MG63 (cell line): Measurements from ENCODE around the gene SYNGAP1. TPM values are rescaled to one million over a fixed set of nuclear protein-coding genes. Genes with fewer than 3 reads are reported as not detected.
"Not testable (repeated sequence)": the region's sequence is repeated elsewhere in the genome, so short reads cannot be mapped to it uniquely, and the experiment has no call there.

Experiments used
- DNase-seq: peaks from one replicate; pipeline ENCODE4 v3.0.0-alpha.2; 2020
- H3K27me3 ChIP-seq: fragments of 250-450 bp; sonication (Bioruptor Pico); 2 replicates; pipeline ENCODE4 v1.5.1; 2020; ENCODE audit warnings: mild to moderate bottlenecking, moderate library complexity
- H3K36me3 ChIP-seq: fragments of 250-450 bp; sonication (Bioruptor Pico); 2 replicates; pipeline ENCODE4 v1.5.1; 2020; ENCODE audit warnings: mild to moderate bottlenecking, moderate library complexity
- H3K4me3 ChIP-seq: fragments of 250-450 bp; sonication (Bioruptor Pico); 2 replicates; pipeline ENCODE4 v1.5.1; 2020; ENCODE audit warnings: mild to moderate bottlenecking, moderate library complexity
- H3K9me3 ChIP-seq: fragments of 250-450 bp; sonication (Bioruptor Pico); 2 replicates; pipeline ENCODE4 v1.5.1; 2020; ENCODE audit warnings: mild to moderate bottlenecking, moderate library complexity
- total RNA-seq: library from RNA; depleted of rRNA; stranded (reverse); fragments of >200 nt; shearing (Covaris generic); gene quantifications from 2 replicates; pipeline ENCODE4 v1.2.3, GENCODE V29; 2014; ENCODE audit warnings: low replicate concordance; rRNA removed

SYNGAP1 gene
- total RNA-seq, result 0.92 and 0.96 TPM in 2 replicates

DNA sequence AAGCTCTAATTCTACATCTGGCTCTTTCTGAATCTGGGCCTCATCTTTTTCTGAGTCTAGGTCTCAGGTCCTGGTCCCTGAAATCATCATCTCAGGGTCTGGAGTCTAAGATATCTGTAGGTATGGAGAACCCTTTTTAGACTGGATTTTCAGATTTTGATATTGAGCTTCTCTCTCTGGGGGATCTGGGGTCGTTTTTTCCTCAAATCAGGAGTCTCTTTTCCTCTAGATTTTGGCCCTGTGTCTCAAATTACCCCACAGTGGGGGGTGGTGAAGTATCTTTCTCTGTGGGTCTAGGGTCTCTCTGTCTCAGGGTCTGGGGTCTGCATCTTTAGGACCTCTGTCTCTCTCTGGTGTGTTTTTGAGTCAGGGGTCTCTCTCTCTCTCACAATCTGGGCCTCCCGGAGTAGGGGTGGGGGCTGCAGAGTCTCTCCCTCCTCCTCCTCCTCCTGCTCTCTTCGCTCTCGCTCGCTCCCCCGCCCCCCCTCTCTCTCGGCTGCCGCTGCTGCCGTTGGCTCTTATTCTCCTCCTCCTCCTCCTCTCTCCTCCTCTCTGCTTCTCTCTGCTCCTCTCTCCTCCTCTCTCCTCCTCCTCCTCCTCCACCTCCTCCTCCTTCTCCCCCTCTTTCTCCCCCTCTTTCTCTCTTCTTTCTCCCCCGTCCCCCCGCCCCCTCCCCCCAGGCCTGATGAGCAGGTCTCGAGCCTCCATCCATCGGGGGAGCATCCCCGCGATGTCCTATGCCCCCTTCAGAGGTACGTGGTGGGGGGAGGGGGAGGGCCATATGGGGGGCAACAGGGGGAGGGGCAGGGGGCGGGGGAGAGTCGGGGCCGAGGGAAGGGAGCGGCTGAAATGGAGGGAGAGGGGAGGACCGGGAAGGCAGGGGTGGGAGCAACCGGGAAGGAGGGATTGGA, at the start of gene SYNGAP1:
TSS of gene SYNGAP1 (plus strand) at position 486 of the 911 bp plus-strand sequence. CDS start at position 686, 200 bp downstream.
- H3K9me3 ChIP-seq, result no peaks in the 10 kb centered on the region
- no peaks in the 10 kb centered on the region for H3K27me3 ChIP-seq
- H3K36me3 ChIP-seq, result peaks cover 10% of the 10 kb centered on the region
- DNase-seq, result peak; percentile 71
- H3K4me3 ChIP-seq, result peak within 1 kb of the TSS; percentile 20

DNA sequence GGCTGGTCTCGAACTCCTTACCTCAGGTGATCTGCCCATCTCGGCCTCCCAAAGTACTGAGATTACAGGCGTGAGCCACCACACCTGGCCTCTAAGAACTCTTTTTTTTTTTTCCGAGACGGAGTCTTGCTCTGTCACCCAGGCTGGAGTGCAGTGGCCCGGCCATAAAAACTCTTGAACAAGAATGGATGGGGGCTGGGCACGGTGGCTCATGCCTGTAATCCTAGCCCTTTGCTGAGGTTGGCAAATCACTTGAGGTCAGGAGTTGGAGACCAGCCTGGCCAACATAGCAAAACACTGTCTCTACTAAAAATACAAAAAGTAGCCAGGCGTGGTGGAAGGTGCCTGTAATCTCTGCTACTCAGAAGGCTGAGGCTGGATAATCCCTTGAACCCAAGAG, 48.0 kb upstream of the SYNGAP1 start:
- H3K36me3 ChIP-seq, H3K27me3 ChIP-seq, H3K9me3 ChIP-seq, DNase-seq, H3K4me3 ChIP-seq: not testable (repeated sequence)

DNA sequence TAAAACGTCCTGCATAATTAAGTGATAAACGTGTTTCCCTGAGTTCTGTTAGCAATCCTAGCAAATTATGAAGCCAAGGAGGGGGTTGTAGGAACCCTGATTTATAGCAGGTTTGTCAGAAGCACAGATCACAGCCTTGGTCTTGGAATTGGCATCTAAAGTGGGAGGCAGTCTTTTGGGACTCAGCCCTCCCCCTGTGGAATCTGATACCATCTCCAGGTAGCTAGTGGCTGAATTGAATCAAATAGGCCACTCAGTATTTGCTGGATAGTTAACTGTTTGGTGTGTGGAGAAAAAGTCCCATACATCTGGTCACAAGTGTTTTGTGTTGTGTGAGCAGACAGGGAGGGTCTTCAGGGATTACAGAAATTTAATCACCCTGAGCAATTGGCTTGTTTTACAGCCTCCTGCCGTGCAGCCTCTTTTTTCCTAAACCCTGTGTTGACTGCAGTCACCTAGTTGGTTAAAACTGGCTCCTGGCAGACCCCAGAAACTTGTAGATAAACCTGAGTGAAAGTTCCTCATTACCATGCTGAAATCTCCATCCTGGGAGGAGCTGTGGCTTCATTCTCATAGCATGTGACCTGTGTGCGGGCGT, 47.2 kb upstream of the SYNGAP1 start:
- H3K27me3 ChIP-seq, result no peaks in the 10 kb centered on the region
- no peaks in the 10 kb centered on the region for H3K36me3 ChIP-seq
- no peak for DNase-seq
- H3K9me3 ChIP-seq, result no peaks in the 10 kb centered on the region
- no peak overlapping the region for H3K4me3 ChIP-seq

DNA sequence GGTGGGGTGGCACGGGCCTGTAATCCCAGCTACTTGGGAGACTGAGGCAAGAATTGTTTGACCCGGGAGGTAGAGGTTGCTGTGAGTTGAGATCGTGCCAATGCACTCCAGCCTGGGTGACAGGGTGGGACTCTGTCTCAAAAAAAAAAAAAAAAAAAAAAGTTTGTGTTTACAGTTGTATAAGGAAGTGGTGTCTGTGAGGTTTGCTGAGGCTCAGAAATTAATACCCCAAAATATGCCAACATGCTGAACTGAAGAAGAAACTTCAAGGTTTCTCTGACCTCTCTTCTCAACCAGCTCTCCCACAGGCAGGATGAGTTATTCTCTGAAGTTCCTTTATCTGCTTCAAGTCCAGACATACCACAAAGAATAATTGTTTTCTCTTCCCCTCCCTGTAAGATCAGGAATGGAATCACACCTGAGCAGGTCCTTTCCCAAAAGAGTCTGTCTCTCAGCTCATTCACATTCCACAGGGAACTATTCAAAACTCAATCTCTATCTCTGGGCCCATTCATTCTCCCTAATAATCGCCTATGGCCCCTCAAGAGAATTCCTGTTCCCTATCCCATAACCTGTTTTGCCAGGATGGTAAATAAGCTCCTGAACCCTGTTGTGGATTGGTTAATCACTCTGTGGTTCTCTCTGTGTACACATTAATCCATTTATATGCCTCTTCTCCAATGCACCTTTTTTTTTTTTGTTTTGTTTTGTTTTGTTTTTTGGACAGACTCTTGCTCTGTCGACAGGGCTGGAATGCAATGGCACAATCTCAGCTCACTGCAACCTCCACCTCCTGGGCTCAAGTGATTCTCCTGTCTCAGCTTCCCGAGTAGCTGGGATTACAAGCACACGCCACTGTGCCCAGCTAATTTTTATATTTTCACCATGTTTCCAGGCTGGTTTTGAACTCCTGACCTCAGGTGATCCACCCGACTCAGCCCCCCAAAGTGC, 45.6 kb upstream of the SYNGAP1 start:
- Histone ChIP-seq H3K36me3 (no peaks in the 10 kb centered on the region), H3K27me3 (no peaks in the 10 kb centered on the region), H3K9me3 (no peaks in the 10 kb centered on the region), H3K4me3 (no peak overlapping the region)
- DNase-seq, result no peak

DNA sequence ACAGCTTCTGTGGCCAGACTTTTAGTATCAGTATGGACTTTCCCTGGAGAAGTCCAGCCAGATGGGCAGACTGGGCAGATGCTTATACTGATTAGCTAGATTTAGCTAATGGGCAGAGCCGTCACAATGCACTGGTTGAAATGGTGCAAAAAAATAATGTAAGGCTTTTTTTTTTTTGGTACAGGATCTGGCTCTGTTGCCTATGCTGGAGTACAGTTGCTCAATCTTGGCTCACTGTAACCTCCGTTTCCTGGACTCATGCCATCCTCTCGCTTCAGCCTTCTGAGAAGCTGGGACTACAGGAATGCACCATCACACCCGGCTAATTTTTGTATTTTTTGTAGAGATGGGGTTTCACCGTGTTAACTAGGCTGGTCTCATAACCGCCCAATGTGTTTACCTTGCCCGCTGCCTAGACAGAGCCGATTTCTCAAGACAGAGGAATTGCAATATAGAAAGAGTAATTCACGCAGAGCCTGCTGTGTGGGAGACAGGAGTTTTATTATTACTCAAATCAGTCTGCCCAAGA, 44.7 kb upstream of the SYNGAP1 start:
- DNase-seq, result peak; percentile 72
- H3K9me3 ChIP-seq, result no peaks in the 10 kb centered on the region
- no peaks in the 10 kb centered on the region for H3K36me3 ChIP-seq
- no peaks in the 10 kb centered on the region for H3K27me3 ChIP-seq
- no peak overlapping the region for H3K4me3 ChIP-seq

DNA sequence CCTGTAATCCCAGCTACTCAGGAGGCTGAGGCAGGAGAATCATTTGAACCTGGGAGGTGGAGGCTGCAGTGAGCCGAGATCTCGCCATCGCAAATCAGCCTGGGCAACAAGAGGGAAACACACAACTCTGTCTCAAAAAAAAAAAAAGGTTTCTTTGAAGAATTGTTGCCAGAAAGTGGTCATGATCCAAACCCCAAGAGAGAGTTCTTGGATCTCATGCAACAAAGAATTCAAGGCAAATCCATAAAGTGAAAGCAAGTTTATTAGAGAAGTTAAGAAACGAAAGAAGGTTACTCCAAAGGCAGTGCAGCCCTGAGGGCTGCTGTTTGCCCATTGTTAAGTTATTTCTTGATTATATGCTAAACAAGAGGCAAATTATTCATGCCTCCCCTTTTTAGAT, 42.7 kb upstream of the SYNGAP1 start:
- no peak overlapping the region for H3K4me3 ChIP-seq
- H3K36me3 ChIP-seq, result no peaks in the 10 kb centered on the region
- no peaks in the 10 kb centered on the region for H3K9me3 ChIP-seq
- DNase-seq, result no peak
- no peaks in the 10 kb centered on the region for H3K27me3 ChIP-seq

DNA sequence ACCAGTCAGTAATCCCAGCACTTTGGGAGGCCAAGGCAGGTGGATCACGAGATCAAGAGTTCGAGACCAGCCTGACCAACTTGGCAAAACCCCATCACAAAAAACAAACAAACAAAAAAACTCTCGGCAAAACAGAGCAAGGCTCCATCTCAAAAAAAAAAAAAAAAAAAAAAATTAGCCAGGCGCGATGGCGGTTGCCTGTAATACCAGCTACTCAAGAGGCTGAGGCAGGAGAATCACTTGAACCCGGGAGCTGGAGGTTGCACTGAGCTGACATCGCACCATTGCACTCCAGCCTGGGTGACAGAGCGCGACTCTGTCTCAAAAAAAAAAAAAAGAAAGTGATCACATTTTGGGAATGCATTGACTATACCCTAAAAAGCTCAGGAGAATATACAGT, 40.7 kb upstream of the SYNGAP1 start:
- not testable (repeated sequence) for H3K27me3 ChIP-seq, H3K9me3 ChIP-seq, H3K4me3 ChIP-seq, DNase-seq, H3K36me3 ChIP-seq

DNA sequence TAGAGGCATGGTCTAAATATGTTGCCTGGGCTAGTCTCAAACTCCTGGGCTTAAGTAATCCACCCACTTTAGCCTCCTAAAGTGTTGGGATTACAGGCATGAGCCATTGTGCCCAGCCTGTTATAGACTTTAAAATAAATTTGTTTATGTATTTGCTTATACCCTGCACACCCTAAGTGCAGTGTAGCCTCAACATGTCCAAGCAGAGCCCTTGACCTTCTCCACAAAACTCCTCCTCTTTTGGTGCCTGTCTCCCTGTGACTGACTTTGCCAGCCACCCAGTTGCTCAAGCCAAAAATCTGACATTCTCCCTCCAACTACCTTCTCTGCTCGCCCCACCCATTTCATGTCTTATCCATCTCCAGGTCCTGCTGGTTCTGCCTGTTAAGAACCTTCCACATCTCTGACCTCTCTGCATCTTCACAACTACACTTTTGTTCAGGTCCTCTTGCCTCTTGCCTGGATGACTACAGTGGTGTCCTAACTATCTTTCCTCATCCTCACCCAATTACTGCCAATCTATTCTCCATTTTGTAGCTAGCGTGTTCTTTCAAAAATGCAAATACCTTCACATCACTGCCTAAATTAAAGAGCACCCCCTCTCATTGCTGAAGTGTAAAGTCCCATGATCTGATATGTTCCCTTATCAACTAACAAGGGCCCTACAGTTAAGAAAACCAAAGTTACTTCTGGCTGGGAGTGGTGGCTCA, 39.4 kb upstream of the SYNGAP1 start:
- Histone ChIP-seq H3K9me3 (no peaks in the 10 kb centered on the region), H3K36me3 (no peaks in the 10 kb centered on the region), H3K27me3 (no peaks in the 10 kb centered on the region), H3K4me3 (no peak overlapping the region)
- no peak for DNase-seq

DNA sequence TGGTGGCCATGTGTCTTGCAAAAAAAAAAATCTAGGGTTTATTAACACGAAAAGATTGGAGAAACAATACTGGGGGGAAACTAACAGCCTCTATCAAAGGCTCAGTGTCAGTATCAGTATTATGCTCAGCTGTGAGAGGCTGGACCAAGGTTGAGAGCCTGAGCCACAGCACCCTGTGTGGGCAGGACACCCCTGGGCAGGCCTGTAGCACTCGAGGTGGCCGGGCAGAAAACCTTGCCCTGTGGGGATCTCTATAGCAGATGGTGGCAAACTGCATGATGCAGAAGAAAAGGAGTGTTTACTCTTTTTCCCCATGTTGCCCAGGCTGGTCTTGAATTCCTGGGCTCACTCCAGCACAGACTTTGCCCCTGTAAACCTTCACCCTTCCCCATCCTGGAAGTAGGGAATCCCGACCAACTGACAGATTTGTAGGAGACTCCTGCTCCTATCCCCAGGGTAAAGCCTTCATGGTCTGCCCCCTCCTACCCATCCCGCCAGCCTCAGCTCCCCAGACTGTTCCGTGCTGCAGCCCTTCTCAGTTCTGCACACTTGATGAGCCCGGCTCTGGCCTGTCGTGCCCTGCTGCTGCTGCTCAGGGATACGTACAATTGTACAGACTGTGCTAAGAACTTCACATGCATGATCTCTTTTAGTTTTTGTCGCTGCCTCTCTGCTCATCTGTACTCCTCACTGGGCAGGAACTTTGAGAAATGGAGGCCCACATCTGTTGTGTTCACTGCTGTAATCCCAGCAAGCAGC, 36.3 kb upstream of the SYNGAP1 start:
- DNase-seq, result no peak
- Histone ChIP-seq H3K27me3 (no peaks in the 10 kb centered on the region), H3K36me3 (no peaks in the 10 kb centered on the region), H3K9me3 (no peaks in the 10 kb centered on the region), H3K4me3 (no peak overlapping the region)

DNA sequence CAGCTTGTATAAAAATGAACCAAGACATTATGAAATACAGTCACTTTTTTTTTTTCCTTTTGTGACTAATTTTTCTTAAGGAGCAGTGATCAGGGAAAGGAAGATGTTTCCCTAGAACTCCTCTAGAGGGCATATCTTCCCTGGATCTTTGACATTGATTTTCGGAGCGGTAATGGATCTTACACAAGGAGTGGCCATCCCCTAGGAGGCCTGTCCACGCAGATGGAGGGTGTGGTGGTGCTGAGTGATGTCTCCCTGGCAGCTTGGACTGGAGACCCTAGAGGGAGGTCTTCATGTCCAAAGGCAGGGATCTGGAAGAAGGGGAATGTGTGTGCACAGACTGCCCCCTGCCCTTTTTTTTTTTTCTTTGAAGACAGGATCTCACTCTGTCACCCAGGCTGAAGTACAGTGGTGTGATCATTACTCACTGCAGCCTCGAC, 35.3 kb upstream of the SYNGAP1 start:
- H3K9me3 ChIP-seq, result no peaks in the 10 kb centered on the region
- no peaks in the 10 kb centered on the region for H3K36me3 ChIP-seq
- H3K4me3 ChIP-seq, result no peak overlapping the region
- DNase-seq, result no peak
- H3K27me3 ChIP-seq, result no peaks in the 10 kb centered on the region

DNA sequence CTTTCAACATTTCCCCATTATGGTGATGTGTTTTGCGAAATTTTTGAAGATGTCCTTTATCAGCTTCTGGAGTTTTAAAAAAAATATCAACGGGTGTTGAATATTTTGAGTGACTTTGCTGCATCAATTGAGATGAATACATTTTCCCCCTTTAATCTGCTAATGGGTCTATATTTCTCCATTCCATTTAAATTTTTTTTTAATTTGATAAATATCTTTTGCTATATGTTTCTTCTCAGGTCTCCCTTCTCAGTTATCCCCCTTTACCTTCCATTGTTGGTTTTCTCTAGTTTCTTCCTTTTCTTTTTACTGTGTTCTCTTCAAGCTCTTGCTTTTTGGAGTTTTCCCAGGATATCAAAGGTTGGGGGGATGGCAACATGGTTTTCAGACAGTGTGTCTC, 29.7 kb upstream of the SYNGAP1 start:
- H3K36me3 ChIP-seq, result peaks cover 8% of the 10 kb centered on the region
- no peak overlapping the region for H3K4me3 ChIP-seq
- DNase-seq, result no peak
- H3K27me3 ChIP-seq, result no peaks in the 10 kb centered on the region
- no peaks in the 10 kb centered on the region for H3K9me3 ChIP-seq

DNA sequence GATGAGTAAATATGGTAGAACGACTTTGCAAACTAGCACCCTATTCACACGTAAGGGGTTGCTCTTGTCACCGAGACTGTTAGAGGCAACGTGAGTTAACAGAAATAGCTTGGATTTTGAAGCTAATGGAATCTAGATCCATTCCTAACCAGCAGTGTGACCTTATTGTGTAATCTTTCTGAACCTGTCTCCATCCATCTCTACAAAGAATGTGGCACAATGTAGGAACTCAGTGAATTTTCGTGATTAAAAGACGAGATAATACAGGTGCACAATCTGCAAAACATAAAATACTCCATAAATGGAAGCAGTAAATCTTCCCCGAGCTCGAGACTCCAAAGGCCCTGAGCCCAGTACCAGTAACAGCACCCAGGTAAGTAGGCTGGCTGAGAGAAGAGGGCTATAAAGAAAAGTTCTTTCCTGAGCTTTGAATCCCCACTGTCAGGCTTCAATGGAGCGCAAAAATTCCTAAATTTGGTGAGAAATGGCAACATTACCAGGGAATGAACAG, 29.0 kb upstream of the SYNGAP1 start:
- no peak for DNase-seq
- H3K4me3 ChIP-seq, result peak overlapping the region; percentile 20
- H3K9me3 ChIP-seq, result no peaks in the 10 kb centered on the region
- H3K27me3 ChIP-seq, result no peaks in the 10 kb centered on the region
- H3K36me3 ChIP-seq, result peaks cover 8% of the 10 kb centered on the region

DNA sequence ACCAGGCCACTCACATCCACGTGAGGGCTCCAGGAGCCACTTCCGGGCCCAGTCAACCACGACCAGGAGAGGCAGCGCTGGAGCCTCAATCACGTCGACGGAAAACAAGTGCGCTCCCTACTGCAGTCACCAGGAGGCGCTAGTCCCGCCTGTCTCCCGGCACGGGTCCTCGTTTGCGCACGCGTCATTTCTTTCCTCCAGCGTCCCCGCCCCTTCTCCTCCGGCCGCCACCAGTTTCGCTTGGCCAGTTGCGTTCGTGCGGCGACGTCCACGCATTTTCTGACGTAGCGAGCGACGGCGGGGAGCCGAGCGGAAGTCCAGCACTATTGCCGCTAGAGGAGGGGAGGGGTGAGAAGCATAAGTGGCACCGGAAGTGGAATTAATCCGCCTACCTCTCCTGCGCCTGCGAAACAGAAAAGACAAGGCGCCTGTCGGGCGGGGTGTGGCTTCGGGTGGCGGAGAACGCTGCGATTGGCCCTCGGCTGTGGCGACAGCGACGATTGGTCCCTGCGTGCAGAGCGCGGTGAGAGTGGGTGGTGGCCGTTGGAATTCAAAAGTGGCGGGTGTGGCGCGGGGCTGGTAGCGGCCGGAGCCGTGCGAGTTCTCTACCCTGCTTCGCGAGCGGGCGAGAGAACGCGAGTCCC, 28.5 kb upstream of the SYNGAP1 start, which contains the start of gene KIFC1:
TSS of gene KIFC1 (plus strand) at position 546 of the 644 bp plus-strand sequence. CDS start 163 bp downstream, outside the sequence.
- Histone ChIP-seq H3K36me3 (peaks cover 8% of the 10 kb centered on the region), H3K27me3 (no peaks in the 10 kb centered on the region), H3K9me3 (no peaks in the 10 kb centered on the region), H3K4me3 (peak within 1 kb of the TSS; percentile 86)
- DNase-seq, result peak; percentile 97

DNA sequence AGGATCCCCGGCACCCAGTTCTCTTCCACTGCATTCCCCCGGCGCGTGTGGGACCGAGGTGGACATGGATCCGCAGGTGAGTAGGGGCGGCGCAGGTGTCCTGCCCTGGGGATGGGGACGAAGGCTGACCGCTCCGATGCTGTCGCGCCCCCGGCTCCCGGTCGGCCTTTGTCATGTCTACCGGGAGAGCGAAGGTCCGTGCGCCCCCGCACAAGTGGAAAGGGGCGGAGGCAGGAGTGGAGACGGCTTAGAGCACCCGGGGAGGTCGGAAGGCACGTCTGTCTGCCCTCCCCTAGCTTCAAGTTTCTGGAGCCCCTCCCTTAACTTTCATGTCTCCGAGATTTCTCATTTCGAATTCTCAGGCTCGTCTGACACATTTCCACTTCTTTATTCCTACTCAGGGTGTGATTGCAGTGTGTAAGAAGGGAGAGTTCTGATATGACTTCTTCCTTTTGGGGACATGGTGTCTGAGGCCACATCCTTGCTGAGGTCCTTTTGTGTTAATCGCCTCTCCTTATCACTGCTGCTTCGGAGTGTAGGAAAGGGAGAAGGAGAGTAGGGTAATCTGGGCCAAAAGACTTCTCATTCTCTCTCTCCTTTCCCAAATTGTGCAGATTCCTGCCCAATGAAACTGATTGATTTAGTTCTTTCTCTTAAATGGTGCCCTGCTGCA, 27.8 kb upstream of the SYNGAP1 start:
- DNase-seq, result peak; percentile 50
- Histone ChIP-seq H3K36me3 (peaks cover 8% of the 10 kb centered on the region), H3K9me3 (no peaks in the 10 kb centered on the region), H3K27me3 (no peaks in the 10 kb centered on the region), H3K4me3 (peak overlapping the region; percentile 86)
